Ovary (tissue), 3 donors: ENCODE results near the gene MEF2C.

Source experiments
- CTCF ChIP-seq, 3 donors: fragments of 450-650 bp in 2 of 3; fragments of 200-600 bp in 1 of 3; IDR thresholded peaks; one replicate each; pipeline versions ENCODE4 v1.5.1 to v1.8.0; 2016 to 2022; ENCODE audit warnings: antibody characterized with exemption in 3 of 3, mild to moderate bottlenecking in 1 of 3
- EP300 ChIP-seq: sonication (generic); formaldehyde crosslinking; IDR thresholded peaks from one replicate; pipeline ENCODE4 v1.6.1; 2017; ENCODE audit warnings: antibody characterized with exemption
- POLR2A ChIP-seq: fragments of 450-650 bp; IDR thresholded peaks from one replicate; pipeline ENCODE4 v1.6.1; 2017; ENCODE audit warnings: antibody characterized with exemption, mild to moderate bottlenecking, moderate library complexity
- donor health status: DM: no; HTN: no; CAD: no.

GRCh38 chr5:88846434-88846833 lies 36.5 kb downstream of the MEF2C start:
- TF ChIP-seq CTCF (IDR thresholded peaks at IDR 0.05) = no peak
- no peak for TF ChIP-seq EP300
- TF ChIP-seq POLR2A = no peak
